SHP77 (cell line): ENCODE measurements around the gene TCF15.
"Not testable (repeated sequence)": the region's sequence is repeated elsewhere in the genome, so short reads cannot be mapped to it uniquely, and the experiment has no call there.

Experiments used
- DNase-seq, 2 experiments: peaks; one replicate each; lab custom pipeline; 2025; lab: John Stamatoyannopoulos, UW

The TCF15 gene

GRCh38 chr20:578940-579690 is 31.0 kb downstream of the TCF15 start:
- not testable (repeated sequence) for DNase-seq

GRCh38 chr20:577167-577791 is 32.8 kb downstream of the TCF15 start:
- peak; percentile 76 to 80 for DNase-seq

GRCh38 chr20:576156-576555 is 34.0 kb downstream of the TCF15 start:
- no peak for DNase-seq

- no peak for DNase-seq
Observed at GRCh38 chr20:575230-575629, 34.9 kb downstream of the TCF15 start.

GRCh38 chr20:574297-574942 is 35.7 kb downstream of the TCF15 start:
- DNase-seq: no peak

- no peak for DNase-seq
Observed at GRCh38 chr20:573414-574296, 36.5 kb downstream of the TCF15 start.

DNA sequence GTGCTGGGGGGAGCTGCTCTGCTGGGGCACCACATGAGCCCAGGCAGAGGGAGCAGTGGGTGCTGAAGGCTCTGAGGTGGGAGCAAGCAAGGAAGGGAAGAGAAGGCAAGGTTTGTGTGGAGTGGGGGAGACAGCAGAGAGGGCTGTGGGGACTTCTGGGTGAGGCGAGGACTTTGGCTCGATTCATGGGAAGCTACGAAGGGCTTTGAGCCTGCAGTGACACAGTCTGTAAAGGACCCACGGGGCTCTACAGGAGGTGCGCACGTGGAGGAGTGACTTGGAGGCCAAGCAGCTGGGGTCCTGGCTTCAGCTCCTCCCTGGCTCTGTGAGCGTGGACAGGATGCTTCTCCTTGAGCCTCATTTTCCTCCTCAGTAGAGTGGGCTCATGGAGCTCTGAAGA is 37.4 kb downstream of the TCF15 start:
- no peak for DNase-seq

- peak in 1 of 2 experiments; percentile 26 for DNase-seq
Observed at GRCh38 chr20:571754-572441, 38.2 kb downstream of the TCF15 start.

DNA sequence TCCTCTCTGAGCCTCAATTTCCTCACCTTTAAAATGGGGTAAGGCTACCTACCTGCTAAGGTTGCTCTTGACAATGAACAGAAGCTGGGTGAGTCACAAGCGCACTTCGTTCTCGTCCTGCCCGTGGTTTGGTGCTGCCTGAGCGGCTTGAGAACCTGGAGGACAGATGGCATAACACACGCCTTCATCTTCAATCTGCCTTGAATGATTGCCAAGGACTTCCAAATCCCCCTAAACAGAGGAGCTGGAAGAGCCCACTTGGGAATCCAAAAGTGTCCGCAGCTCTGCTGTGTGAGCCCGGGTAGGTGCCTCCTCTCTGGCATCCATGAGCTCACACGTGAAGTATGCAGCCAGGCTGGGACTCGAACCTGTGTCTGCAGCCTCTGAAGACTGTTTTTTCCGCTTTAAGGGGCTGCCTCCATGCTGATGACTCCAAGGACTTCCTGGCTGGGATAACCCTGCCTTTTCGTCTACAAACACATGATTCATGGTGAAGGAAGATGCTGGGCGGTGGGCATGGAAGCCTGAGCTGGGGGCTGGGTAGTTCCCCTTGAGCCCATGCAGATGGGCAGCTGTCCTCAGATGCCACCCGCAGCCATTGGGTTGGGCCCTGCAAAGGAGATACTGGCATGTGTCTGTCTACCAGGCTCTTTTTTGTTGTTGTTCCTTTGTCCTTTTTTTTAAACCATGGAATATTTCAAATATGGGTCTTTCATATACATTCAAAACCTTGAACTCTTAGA is 41.3 kb downstream of the TCF15 start:
- no peak for DNase-seq

- DNase-seq: no peak
Observed at GRCh38 chr20:568097-568652, 41.9 kb downstream of the TCF15 start.

- DNase-seq: no peak
Observed at GRCh38 chr20:564192-564591, 45.9 kb downstream of the TCF15 start.

- no peak for DNase-seq
Observed at GRCh38 chr20:563187-563586, 46.9 kb downstream of the TCF15 start.

GRCh38 chr20:562232-562897 is 47.7 kb downstream of the TCF15 start:
- no peak for DNase-seq

DNA sequence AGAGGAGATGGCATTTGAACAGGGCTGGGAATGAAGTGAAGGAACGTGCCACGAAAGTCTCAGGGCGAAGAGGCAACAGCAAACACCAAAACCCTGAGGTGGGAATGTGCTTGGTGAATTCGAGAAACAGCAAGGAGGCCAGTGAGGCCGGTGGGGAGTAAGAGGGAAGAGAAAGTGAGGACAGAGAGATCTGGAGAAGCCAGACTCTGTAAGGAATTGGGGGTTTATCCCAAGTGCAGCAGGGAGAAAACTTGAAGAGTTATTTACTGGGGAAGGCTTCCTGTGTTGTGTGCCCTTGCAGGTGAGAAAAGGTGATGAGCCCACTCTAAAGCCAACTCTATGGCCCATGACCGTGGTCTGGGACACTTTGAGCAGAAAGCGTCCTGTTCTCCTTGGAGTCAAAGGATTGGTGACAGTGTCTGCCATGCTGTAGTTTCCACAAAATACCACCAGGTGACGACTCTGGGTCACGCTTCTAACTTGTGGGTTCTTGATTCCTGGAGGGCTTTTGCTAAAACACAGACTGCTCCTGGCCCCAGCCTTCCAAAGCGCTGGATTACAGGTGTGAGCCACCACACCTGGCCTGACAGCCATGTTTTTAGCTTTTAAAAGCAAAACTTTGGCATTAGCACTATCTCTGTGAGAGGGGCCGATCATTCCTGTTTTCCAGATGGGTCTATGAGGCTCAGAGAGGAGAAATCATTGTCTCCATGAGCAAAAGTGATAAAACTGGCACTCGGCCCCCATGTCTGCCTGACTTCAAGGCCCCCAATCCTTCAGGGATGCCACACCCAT is 48.5 kb downstream of the TCF15 start:
- DNase-seq: peak; percentile 68 to 78

DNA sequence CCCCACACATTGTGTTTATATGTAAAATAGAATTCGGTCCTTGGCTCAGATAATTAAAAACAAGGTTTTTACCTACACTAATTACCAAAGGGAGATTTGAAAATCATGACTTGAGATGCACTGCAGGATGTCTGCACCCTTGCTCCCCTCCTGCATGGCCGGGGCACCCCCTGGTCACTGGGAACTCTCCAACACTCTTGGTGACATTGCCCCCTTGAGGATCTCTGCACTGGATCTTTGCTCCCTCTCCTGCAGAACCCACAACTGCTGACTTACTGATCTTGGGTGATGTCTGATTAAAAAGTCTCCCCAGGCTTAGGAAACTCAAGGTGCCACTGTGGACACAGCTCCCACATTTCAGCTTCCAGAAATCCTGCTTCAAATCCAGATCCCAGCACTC is 49.4 kb downstream of the TCF15 start:
- no peak for DNase-seq

GRCh38 chr20:558117-558516 is 52.0 kb downstream of the TCF15 start:
- DNase-seq: no peak

DNA sequence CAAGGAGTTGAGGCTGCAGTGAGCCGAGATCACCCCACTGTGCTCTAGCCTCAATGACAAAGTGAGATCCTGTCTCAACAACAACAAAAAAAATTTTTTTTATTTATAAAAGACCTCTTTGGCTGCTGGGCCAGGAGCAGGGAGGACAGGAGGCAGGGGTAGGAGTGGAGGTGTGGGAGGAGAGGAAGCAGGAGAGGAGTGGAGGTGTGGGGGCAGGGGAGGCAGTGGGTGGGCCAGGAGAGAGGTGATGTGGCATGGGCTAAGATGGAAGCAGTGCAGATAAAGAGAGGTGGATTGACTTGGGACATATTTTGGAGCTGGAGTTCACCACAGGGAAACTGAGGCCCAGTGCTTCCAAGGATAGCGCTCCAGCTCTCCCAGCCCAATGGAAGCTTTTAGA is 53.1 kb downstream of the TCF15 start:
- DNase-seq: no peak

GRCh38 chr20:555976-556385 is 54.1 kb downstream of the TCF15 start:
- no peak for DNase-seq
